Left ventricle myocardium inferior (tissue), 1 donor: Measurements from ENCODE around the gene ACTR1B. TPM values are rescaled to one million over a fixed set of nuclear protein-coding genes. Genes with fewer than 3 reads are reported as not detected.

Experiments used
- DNase-seq: peaks from one replicate; pipeline ENCODE4 v3.0.0-alpha.2; 2020
- H3K27ac ChIP-seq: fragments of 200-600 bp; replicated peaks from 2 replicates; pipeline ENCODE4 v1.8.0; 2021
- H3K27me3 ChIP-seq: fragments of 200-600 bp; 2 replicates; pipeline ENCODE4 v1.8.0; 2021; ENCODE audit warnings: low read depth
- H3K36me3 ChIP-seq: fragments of 200-600 bp; 2 replicates; pipeline ENCODE4 v1.8.0; 2021
- H3K4me1 ChIP-seq: fragments of 200-600 bp; 2 replicates; pipeline ENCODE4 v1.8.0; 2021
- H3K4me3 ChIP-seq: fragments of 200-600 bp; 2 replicates; pipeline ENCODE4 v1.8.0; 2021; ENCODE audit warnings: mild to moderate bottlenecking, moderate library complexity
- H3K9me3 ChIP-seq: fragments of 200-600 bp; replicated peaks from 2 replicates; pipeline ENCODE4 v1.8.0; 2021
- intact Hi-C: fragments of 100-400 bp; cut with micrococcal nuclease; formaldehyde crosslinking; loops from one replicate; pipeline ENCODE4 v1.11.0; 2022
- total RNA-seq: library from RNA; stranded (reverse); fragmentation: NEBNext Ultra II Directional; extraction: Animal tissue kit (Norgen Biotek cat#: 25700); gene quantifications from one replicate; pipeline ENCODE4 v1.2.1, GENCODE V29; 2021
- TF ChIP-seq, protein P1 (sequence below): fragments of 200-600 bp; IDR thresholded peaks from 2 replicates; pipeline ENCODE4 v1.8.0; 2021; ENCODE audit warnings: antibody characterized with exemption, mild to moderate bottlenecking, borderline replicate concordance
- donor health status: DM: no; HTN: yes; CAD: no; lungs with severe emphysema.

The ACTR1B gene
- total RNA-seq, 1 donor from 2014 or later = 65.2 TPM

- Histone ChIP-seq H3K4me3 (peak overlapping the region; percentile 81), H3K4me1 (peaks cover 40% of the 10 kb centered on the region), H3K27me3 (no peaks in the 10 kb centered on the region), H3K36me3 (peaks cover 9% of the 10 kb centered on the region), H3K27ac (peak overlapping the region; percentile 99), H3K9me3 (no peaks in the 10 kb centered on the region)
- no peak for DNase-seq
- TF ChIP-seq, protein P1, sequence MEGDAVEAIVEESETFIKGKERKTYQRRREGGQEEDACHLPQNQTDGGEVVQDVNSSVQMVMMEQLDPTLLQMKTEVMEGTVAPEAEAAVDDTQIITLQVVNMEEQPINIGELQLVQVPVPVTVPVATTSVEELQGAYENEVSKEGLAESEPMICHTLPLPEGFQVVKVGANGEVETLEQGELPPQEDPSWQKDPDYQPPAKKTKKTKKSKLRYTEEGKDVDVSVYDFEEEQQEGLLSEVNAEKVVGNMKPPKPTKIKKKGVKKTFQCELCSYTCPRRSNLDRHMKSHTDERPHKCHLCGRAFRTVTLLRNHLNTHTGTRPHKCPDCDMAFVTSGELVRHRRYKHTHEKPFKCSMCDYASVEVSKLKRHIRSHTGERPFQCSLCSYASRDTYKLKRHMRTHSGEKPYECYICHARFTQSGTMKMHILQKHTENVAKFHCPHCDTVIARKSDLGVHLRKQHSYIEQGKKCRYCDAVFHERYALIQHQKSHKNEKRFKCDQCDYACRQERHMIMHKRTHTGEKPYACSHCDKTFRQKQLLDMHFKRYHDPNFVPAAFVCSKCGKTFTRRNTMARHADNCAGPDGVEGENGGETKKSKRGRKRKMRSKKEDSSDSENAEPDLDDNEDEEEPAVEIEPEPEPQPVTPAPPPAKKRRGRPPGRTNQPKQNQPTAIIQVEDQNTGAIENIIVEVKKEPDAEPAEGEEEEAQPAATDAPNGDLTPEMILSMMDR = no peak
- intact Hi-C loops = no loop called here
Measured at GRCh38 chr2:97663626-97663961, 250 bp downstream of the ACTR1B start.

GRCh38 chr2:97662895-97663625, 784 bp downstream of the ACTR1B start:
- TF ChIP-seq, protein P1 = no peak
- Histone ChIP-seq H3K27ac (peak overlapping the region; percentile 99), H3K36me3 (peaks cover 15% of the 10 kb centered on the region), H3K27me3 (no peaks in the 10 kb centered on the region), H3K9me3 (no peaks in the 10 kb centered on the region), H3K4me1 (peaks cover 40% of the 10 kb centered on the region), H3K4me3 (peak overlapping the region; percentile 81)
- intact Hi-C loops = no loop called here
- DNase-seq = peak; percentile 78

DNA sequence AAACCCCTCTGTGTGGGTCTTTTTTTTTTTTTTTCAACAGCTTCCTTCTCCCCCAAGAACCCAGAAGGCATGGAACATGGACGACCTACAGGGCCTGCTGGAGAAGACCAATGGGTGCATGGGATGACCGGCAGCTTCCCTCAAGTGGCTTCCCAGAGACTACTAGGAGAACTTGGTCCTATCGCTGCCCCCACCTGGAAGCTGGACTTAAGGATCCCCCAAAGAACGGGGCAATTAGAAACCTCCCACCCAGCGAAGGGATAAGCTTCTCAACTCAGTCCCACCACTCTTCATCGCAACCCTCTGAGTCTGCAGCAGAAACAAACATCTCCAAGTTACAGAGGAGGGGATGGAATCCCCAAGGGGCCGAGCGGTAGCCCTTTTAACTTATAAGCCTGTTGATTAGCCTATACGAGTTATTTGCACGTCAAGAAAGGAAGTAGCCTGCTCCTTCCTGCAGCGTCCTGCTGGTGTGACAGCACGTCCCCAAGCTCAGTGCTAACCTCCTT, 1.4 kb downstream of the ACTR1B start:
- TF ChIP-seq, protein P1 = no peak
- H3K9me3 ChIP-seq = no peaks in the 10 kb centered on the region
- peak overlapping the region; percentile 81 for H3K4me3 ChIP-seq
- H3K27ac ChIP-seq = peak overlapping the region; percentile 99
- H3K4me1 ChIP-seq = peaks cover 40% of the 10 kb centered on the region
- no peak for DNase-seq
- H3K27me3 ChIP-seq = no peaks in the 10 kb centered on the region
- intact Hi-C loops = no loop called here
- H3K36me3 ChIP-seq = peaks cover 21% of the 10 kb centered on the region

DNA sequence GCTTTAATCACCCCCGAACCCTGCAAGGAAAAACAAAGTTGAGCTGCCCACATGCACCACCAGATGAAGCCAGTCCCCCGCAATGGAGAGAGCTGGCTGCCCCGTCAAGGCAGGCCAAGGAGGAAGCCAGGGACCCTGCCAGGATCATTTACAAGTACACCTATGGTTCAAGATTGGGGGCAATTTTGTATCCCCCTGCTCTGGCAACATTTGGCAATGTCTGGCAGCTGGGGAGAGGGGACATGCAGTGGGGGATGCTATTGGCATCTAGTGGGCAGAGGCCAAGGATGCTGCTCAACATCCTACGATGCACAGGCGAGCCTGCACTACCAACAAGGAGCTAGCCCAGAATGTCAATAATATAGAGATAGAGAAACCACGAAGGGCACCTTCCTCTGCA, 1.9 kb downstream of the ACTR1B start:
- no peaks in the 10 kb centered on the region for H3K27me3 ChIP-seq
- TF ChIP-seq, protein P1 = no peak
- peaks cover 26% of the 10 kb centered on the region for H3K36me3 ChIP-seq
- H3K9me3 ChIP-seq = no peaks in the 10 kb centered on the region
- no peak for DNase-seq
- H3K4me1 ChIP-seq = peaks cover 40% of the 10 kb centered on the region
- H3K4me3 ChIP-seq = peak overlapping the region; percentile 81
- intact Hi-C loops = no loop called here
- peak overlapping the region; percentile 99 for H3K27ac ChIP-seq

DNA sequence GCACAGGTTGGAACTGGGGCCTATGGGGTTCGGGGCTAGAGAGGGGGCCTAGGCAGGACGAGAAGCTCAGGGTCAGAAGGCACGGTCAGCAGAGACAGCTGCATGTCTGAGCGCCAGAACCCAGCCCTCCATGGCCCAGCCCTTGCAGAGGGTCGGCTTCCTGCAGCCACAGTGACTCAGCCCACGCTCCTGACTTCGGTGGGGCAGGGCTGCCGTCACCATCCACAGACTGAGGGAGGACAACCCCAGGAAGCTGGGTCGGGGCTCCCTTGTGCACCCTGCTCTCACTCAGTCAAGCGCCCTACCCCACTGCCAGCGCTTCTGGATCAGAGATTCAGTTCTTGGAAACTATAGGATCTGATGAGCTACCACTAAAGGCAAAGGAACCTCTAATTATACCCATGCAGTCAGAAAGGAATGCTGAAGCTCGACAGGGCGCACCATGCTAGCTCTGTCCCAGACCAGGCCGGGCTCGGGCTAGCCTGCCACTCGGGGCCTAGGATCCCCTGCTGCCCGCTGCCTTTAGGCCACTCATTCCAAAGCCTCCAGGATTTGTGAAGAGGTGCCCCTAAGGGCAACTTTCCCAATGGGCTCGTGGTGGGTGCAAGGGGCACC, 3.0 kb downstream of the ACTR1B start:
- intact Hi-C loops = no loop called here
- H3K27me3 ChIP-seq = no peaks in the 10 kb centered on the region
- H3K9me3 ChIP-seq = no peaks in the 10 kb centered on the region
- peaks cover 36% of the 10 kb centered on the region for H3K36me3 ChIP-seq
- peak overlapping the region; percentile 81 for H3K4me3 ChIP-seq
- no peak for DNase-seq
- peak overlapping the region; percentile 99 for H3K27ac ChIP-seq
- H3K4me1 ChIP-seq = peaks cover 40% of the 10 kb centered on the region
- TF ChIP-seq, protein P1 = no peak
